IPS-18c (cell line): Measurements from ENCODE around the gene DGCR2.
"Not testable (repeated sequence)": the region's sequence is repeated elsewhere in the genome, so short reads cannot be mapped to it uniquely, and the experiment has no call there.

Experiments
- H3K4me3 ChIP-seq: 2 replicates; pipeline ENCODE4 v1.7.0; 2013; ENCODE audit warnings: low read depth, mild to moderate bottlenecking, low read length, moderate library complexity; ENCODE audit not compliant: insufficient read depth
- H3K9me3 ChIP-seq: one replicate; pipeline ENCODE4 v1.6.1; 2013; ENCODE audit warnings: mild to moderate bottlenecking, low read length, moderate library complexity; ENCODE audit not compliant: control insufficient read depth, insufficient read depth

Gene DGCR2

DNA sequence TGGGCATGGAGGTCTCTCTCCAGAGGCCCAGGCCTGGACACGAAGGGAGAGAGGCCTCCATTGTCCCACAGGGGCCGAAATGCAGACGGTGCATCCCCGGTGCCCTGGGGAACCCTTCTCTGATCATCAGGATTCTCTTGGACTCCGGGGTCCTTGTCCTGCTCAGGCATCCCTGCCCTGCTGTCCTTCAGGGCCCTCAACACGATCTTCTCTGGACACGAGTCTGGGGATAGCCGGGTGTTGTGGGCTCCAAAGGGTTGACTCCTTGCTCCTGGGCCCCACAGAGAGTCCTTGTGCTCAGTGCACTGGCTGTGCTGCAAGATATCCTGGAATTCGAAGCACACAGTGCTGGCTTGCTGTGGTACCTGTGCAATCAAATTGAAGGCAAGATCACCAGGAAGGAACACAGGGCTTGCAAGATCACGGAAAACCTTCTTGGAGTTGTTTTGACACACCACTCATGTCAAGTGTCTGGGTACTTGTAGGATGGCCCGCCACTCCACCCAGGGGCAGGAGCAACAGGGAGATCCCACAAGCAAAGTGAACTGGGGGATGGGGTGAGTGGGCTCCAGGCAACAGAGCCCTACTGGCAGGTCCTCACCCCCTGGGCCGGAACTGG, 124.8 kb downstream of the DGCR2 start:
- Histone ChIP-seq H3K4me3 (no peak overlapping the region), H3K9me3 (no peaks in the 10 kb centered on the region)

DNA sequence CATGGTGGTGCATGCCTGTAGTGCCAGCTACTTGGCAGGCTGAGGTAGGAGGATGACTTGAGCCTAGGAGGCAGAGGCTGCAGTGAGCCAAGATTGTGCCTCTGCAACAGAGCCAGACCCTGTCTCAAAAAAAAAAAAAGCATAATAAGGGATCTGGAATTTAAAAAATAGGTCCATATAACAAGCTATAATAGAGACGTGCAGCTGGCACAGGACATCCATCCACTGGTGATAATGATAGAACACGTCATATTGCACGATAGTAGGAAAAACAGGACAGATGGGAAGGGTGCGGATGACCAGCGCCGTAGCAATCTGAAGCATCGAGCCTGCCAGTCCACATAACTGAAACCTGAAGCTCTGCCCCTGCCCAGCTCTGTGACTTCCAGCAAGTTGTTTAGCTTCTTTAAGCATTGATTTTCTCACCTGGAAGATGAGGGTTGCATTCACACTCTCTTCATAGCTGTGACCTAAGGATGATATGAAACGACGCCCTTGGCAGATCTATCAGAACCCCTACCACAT, 125.8 kb downstream of the DGCR2 start:
- no peak overlapping the region for H3K4me3 ChIP-seq

GRCh38 chr22:18995327-18995711, 126.9 kb downstream of the DGCR2 start:
- H3K9me3 ChIP-seq: no peaks in the 10 kb centered on the region
- H3K4me3 ChIP-seq: no peak overlapping the region

More for the DNA sequence above, 125.8 kb downstream of the DGCR2 start:
- no peaks in the 10 kb centered on the region for H3K9me3 ChIP-seq

- Histone ChIP-seq H3K4me3 (no peak overlapping the region), H3K9me3 (no peaks in the 10 kb centered on the region)
Observed at GRCh38 chr22:18994701-18995326, 127.4 kb downstream of the DGCR2 start.

GRCh38 chr22:18994056-18994455, 128.2 kb downstream of the DGCR2 start:
- Histone ChIP-seq H3K4me3 (no peak overlapping the region), H3K9me3 (no peaks in the 10 kb centered on the region)

DNA sequence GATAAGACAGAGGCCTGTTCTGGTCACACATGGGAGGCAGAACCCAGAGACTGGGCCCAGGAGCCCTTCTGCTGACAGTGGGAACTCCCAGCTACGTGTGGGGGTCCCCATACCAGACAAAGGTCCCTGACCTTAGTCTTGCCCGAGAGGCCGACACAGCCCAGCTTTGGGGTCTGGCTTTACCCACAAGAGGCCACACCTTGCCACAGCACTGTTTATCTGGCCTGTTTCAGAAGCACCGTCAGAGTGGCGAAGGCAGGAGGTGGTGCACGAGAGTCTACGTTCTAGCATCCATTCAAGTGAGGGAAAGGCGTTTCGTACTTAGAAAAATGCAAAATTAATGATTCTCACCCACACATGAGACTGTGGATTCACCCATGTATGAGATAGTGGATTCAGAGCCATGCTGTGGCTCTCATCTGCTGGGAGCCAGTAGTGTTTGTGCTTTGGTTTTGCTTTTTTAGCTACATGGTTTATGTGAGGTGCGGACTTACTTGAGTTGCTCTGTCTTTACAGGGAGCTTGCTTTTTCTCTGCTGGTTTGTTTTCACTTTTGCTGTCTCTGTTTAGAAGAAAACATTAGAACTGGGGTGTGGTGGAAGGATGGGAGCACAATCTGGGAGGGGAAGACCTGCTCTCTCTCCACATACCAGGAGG, 129.5 kb downstream of the DGCR2 start:
- Histone ChIP-seq H3K9me3 (no peaks in the 10 kb centered on the region), H3K4me3 (no peak overlapping the region)

DNA sequence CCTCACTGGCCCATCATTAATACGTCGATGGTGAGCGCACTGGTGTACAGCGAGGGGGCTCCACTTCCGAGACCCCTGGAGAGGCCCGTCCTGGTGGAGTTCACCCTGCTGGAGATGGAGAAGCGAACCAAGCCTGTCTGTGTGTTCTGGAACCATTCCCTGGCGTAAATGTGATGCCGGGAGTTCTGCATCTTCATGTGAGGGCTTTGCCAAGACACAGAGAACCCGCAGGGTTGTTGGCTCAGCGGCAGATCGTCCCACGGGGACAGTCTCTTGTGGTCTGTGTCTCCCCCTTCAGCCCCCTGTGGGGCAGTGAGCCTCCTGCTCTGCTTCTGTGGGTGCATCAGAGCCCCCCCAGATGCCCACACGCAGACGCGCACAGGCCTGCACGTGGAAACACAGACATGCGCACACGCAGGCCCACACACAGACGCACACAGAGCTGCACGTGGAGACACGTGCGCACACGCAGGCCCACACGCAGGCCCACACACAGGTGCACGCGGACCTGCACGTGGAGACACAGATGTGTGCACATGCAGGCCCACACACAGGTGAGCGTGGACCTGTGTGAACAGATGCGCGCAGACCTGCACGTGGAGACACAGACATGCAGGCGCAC, 130.3 kb downstream of the DGCR2 start:
- Histone ChIP-seq H3K4me3 (no peak overlapping the region), H3K9me3 (no peaks in the 10 kb centered on the region)

DNA sequence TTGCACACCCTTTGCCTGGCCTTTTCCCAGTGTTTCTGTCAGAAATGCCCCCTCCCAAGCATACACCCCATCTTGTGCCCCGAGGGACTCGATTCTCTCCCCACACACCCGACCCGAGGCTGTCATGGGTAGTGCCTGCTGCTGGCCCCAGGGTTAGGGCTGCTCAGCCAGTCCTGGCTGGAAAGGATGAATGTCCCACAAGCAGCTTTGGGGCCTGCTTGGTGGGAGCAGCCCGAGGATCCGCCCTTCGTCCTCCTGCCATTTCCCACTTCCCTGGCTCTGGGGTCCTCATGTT, 131.1 kb downstream of the DGCR2 start:
- Histone ChIP-seq H3K4me3 (no peak overlapping the region), H3K9me3 (no peaks in the 10 kb centered on the region)

DNA sequence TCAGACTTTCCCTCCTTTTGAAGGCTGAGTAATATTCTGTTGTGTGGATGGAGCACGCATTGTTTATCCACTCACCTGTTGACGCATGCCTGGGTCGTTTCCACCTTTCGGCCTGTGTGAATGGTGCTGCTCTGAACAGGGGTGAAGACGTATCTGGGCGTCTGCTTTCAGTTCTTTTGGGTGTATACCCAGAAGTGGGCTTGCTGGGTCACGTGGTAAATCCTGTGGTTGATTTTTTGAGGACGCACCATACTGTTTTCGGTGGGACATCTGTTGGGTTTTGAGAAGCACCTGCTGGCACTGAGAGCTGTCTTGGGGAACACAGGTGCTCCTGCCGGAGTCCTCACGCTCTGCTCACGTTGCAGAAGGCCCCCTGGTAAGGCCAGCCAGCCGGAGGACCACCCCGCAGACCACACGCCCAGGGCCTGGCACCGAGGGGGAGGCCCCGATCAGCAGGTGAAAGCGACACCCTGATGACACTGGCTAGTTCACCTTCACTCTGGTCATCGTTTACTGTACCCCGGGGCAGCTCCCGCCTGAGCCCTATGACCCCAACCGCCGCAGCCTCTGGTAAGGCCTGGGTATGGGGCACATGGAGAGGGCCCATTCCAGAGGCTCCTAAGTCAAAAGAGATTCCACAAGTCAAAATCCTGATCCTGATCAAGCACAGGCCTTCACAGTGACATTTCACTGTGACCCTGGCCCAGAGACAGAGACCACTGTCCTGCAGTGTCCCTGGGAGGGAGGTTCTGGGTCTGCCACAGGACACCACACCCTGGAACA, 131.7 kb downstream of the DGCR2 start:
- no peaks in the 10 kb centered on the region for H3K9me3 ChIP-seq
- H3K4me3 ChIP-seq: no peak overlapping the region

DNA sequence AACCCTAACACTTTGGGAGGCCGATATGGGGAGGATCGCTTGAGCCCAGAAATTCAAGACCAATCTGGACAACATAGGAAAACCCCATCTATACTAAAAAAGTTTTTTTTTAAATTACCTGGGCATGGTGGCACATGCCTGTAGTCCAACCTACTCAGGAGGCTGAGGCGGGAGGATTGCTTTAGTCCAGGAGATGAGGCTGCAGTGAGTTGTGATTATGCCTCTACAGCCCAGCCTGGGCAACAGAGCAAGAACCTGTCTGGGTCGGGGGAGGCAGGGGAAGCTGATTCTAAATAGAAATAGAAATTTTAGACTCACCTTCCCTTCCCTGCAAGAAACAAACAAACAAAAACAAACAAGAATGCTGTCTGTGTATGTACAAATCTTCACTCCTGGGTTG, 133.3 kb downstream of the DGCR2 start:
- H3K9me3 ChIP-seq: no peaks in the 10 kb centered on the region
- H3K4me3 ChIP-seq: no peak overlapping the region

DNA sequence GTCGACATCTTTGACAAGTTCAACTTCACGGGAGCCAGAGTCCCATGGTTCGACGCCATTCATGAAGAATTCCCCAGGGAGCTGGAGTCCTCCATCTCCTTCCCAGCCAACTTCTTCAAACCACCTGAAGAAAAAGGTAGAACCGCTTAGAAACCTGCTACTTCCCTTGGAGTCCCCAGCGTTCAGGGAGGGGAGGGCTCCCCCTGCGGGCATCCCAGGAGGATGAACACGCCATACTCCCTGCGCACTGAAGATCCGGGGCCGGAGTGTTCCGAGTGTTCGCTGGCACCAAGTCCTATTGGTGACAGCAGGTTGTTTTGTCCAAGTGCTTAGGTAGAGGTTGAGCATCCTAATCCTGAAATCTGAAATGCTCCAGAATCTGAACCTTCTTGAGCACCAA, 134.4 kb downstream of the DGCR2 start:
- H3K4me3 ChIP-seq: no peak overlapping the region

GRCh38 chr22:18987114-18987513, 135.1 kb downstream of the DGCR2 start:
- not testable (repeated sequence) for H3K4me3 ChIP-seq, H3K9me3 ChIP-seq

More for the DNA sequence above, 134.4 kb downstream of the DGCR2 start:
- H3K9me3 ChIP-seq: no peaks in the 10 kb centered on the region
